ENCODE results near the gene PEX16. TPM values are rescaled to one million over a fixed set of nuclear protein-coding genes. Genes with fewer than 3 reads are reported as not detected.
A peak's percentile ranks its signal among the peaks of the same experiment; 100 is the strongest.

The PEX16 gene
- total and polyA plus RNA-seq, 2 of the 13 experiments (the other 11 are each of a cell fraction or from before 2014, with no cell fraction given), result 12.5 to 21.8 TPM

GRCh38 chr11:45899086-45899447, 18.6 kb downstream of the PEX16 start:
- H4K20me1 ChIP-seq (ENCODE audit: insufficient read depth, low read length), result no peaks in the 10 kb centered on the region
- FAIRE-seq, result no peak
- H3K9ac ChIP-seq (ENCODE audit: insufficient read depth, low read depth, low read length), result no peak overlapping the region
- H3K9me3 ChIP-seq (ENCODE audit: low read length), result no peaks in the 10 kb centered on the region
- H3K36me3 ChIP-seq (replicated peaks in 1 of 2; ENCODE audit: control insufficient read depth in 1 of 2, insufficient read depth in 2 of 2, low read length in 2 of 2), result no peaks in the 10 kb centered on the region
- H3K27ac ChIP-seq (ENCODE audit: extremely low read length, insufficient read depth, low read length), result no peak overlapping the region
- in situ Hi-C loops (cut with HindIII; ENCODE audit: extremely low pct_ligation_motif_present, low pct_unique_long_range_greater_than_20kb), result no loop called here
- POLR2A ChIA-PET, result interaction anchor here (0.8 to 1.9 kb wide), 2 partner anchors 10 to 18 kb away, joined by 3 to 8 read pairs; partner anchors contain the start of gene PEX16
- CTCF ChIA-PET (ENCODE audit: low intra/inter-chr PET ratio, low total read pairs), result no interaction called here
- H3K27me3 ChIP-seq (ENCODE audit: control insufficient read depth in 1 of 2, insufficient read depth in 2 of 2, low read length in 2 of 2), result peaks cover 0 to 21% of the 10 kb centered on the region in 2 experiments; a peak in 1 of 5 replicates
- DNase-seq (ENCODE audit: low spot score), result no peak
- H3K4me2 ChIP-seq (ENCODE audit: low read depth, low read length), result peak overlapping the region; percentile 63; the same call in 1 of the 2 replicates
- H2AFZ ChIP-seq (ENCODE audit: low read length), result no peak overlapping the region
- peaks cover 46% of the 10 kb centered on the region for H3K4me1 ChIP-seq (ENCODE audit: insufficient read depth, low read length)
- WGBS (ENCODE audit: low lambda C conversion rate), result no CpG with 5 or more reads among the region's 3 CpGs
- TF ChIP-seq GMEB2 (CRISPR knock-in tag; IDR thresholded peaks at IDR 0.05; ENCODE audit: low read depth) (no peak), ZNF883 (CRISPR knock-in tag; IDR thresholded peaks at IDR 0.05; ENCODE audit: not compliant biosample characterization) (peak; percentile 29)
- intact Hi-C loops (cut with micrococcal nuclease; ENCODE audit: unreplicated experiment), result no loop called here
- no peak overlapping the region; a peak in 1 of 6 replicates for H3K4me3 ChIP-seq (replicated peaks in 1 of 3; ENCODE audit: insufficient read depth in 1 of 3, low read depth in 2 of 3, low read length in 3 of 3)
- ATAC-seq, result no peak
- no peaks in the 10 kb centered on the region for H3K79me2 ChIP-seq (ENCODE audit: insufficient read depth, low read length)
- BruUV-seq (replicated peaks), result no TSS peak

GRCh38 chr11:45897556-45897955, 20.1 kb downstream of the PEX16 start:
- WGBS (ENCODE audit: low lambda C conversion rate), result 0% methylated on average over 1 of the region's 6 CpGs
- no peak overlapping the region for H3K4me3 ChIP-seq (replicated peaks in 1 of 3; ENCODE audit: insufficient read depth in 1 of 3, low read depth in 2 of 3, low read length in 3 of 3)
- FAIRE-seq (no peak), ATAC-seq (peak; percentile 18), DNase-seq (ENCODE audit: low spot score) (no peak)
- CTCF ChIA-PET (ENCODE audit: low intra/inter-chr PET ratio, low total read pairs), result no interaction called here
- intact Hi-C loops (cut with micrococcal nuclease; ENCODE audit: unreplicated experiment) (no loop called here), in situ Hi-C loops (cut with HindIII; ENCODE audit: extremely low pct_ligation_motif_present, low pct_unique_long_range_greater_than_20kb) (no loop called here)
- no peak overlapping the region for H3K4me2 ChIP-seq (ENCODE audit: low read depth, low read length)
- H3K36me3 ChIP-seq (replicated peaks in 1 of 2; ENCODE audit: control insufficient read depth in 1 of 2, insufficient read depth in 2 of 2, low read length in 2 of 2), result no peaks in the 10 kb centered on the region
- H3K27me3 ChIP-seq (ENCODE audit: control insufficient read depth in 1 of 2, insufficient read depth in 2 of 2, low read length in 2 of 2), result peaks cover 0 to 21% of the 10 kb centered on the region in 2 experiments; a peak in 1 of 5 replicates
- no peaks in the 10 kb centered on the region for H4K20me1 ChIP-seq (ENCODE audit: insufficient read depth, low read length)
- no peaks in the 10 kb centered on the region for H3K79me2 ChIP-seq (ENCODE audit: insufficient read depth, low read length)
- peaks cover 55% of the 10 kb centered on the region for H3K4me1 ChIP-seq (ENCODE audit: insufficient read depth, low read length)
- peak; percentile 48; the same call in 1 of the 2 replicates for TF ChIP-seq ZNF263 (CRISPR knock-in tag; IDR thresholded peaks at IDR 0.05)
- TF ChIP-seq, protein P1, sequence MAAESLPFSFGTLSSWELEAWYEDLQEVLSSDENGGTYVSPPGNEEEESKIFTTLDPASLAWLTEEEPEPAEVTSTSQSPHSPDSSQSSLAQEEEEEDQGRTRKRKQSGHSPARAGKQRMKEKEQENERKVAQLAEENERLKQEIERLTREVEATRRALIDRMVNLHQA (CRISPR knock-in tag; IDR thresholded peaks at IDR 0.05), result no peak
- TF ChIP-seq, protein P2, sequence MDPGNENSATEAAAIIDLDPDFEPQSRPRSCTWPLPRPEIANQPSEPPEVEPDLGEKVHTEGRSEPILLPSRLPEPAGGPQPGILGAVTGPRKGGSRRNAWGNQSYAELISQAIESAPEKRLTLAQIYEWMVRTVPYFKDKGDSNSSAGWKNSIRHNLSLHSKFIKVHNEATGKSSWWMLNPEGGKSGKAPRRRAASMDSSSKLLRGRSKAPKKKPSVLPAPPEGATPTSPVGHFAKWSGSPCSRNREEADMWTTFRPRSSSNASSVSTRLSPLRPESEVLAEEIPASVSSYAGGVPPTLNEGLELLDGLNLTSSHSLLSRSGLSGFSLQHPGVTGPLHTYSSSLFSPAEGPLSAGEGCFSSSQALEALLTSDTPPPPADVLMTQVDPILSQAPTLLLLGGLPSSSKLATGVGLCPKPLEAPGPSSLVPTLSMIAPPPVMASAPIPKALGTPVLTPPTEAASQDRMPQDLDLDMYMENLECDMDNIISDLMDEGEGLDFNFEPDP (CRISPR knock-in tag; conservative IDR thresholded peaks at IDR 0.05), result no peak
- TF ChIP-seq, protein P3, sequence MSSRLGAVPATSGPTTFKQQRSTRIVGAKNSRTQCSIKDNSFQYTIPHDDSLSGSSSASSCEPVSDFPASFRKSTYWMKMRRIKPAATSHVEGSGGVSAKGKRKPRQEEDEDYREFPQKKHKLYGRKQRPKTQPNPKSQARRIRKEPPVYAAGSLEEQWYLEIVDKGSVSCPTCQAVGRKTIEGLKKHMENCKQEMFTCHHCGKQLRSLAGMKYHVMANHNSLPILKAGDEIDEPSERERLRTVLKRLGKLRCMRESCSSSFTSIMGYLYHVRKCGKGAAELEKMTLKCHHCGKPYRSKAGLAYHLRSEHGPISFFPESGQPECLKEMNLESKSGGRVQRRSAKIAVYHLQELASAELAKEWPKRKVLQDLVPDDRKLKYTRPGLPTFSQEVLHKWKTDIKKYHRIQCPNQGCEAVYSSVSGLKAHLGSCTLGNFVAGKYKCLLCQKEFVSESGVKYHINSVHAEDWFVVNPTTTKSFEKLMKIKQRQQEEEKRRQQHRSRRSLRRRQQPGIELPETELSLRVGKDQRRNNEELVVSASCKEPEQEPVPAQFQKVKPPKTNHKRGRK (CRISPR knock-in tag; IDR thresholded peaks at IDR 0.05), result no peak
- no peak for TF ChIP-seq MTA3 (CRISPR knock-in tag; IDR thresholded peaks at IDR 0.05)
- TF ChIP-seq ZNF367 (CRISPR knock-in tag; IDR thresholded peaks at IDR 0.05; ENCODE audit: borderline replicate concordance), result no peak
- no peak overlapping the region for H2AFZ ChIP-seq (ENCODE audit: low read length)
- no peak overlapping the region for H3K27ac ChIP-seq (ENCODE audit: extremely low read length, insufficient read depth, low read length)
- BruUV-seq (replicated peaks), result no TSS peak
- no peaks in the 10 kb centered on the region for H3K9me3 ChIP-seq (ENCODE audit: low read length)
- POLR2A ChIA-PET, result interaction anchor here (0.8 to 1.9 kb wide), 2 partner anchors 24 to 51 kb away, joined by 3 to 5 read pairs; partner anchors contain the start of gene CRY2
- no peak overlapping the region for H3K9ac ChIP-seq (ENCODE audit: insufficient read depth, low read depth, low read length)
